ENCODE data around the gene MTMR3.

DNA sequence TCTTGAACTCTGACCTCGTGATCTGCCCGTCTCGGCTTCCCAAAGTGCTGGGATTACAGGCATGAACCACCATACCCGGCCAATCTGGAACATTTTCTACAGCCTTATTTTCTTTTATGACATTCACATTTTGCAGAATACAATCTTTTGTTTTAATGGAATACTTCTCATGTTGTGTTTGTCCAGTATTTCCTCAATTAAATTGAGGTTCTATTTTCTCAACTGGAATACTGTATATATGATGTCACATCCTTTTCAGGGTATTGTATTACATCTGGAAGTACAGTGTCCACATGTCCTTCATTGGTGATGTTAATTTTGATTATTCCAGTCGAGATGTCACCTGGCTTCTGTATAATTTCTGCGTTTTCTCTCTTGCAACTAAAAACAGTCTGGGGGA, 106.5 kb downstream of the MTMR3 start:
- no peak for TF ChIP-seq POLR2A (IDR thresholded peaks at IDR 0.05)
- TF ChIP-seq, protein P1, sequence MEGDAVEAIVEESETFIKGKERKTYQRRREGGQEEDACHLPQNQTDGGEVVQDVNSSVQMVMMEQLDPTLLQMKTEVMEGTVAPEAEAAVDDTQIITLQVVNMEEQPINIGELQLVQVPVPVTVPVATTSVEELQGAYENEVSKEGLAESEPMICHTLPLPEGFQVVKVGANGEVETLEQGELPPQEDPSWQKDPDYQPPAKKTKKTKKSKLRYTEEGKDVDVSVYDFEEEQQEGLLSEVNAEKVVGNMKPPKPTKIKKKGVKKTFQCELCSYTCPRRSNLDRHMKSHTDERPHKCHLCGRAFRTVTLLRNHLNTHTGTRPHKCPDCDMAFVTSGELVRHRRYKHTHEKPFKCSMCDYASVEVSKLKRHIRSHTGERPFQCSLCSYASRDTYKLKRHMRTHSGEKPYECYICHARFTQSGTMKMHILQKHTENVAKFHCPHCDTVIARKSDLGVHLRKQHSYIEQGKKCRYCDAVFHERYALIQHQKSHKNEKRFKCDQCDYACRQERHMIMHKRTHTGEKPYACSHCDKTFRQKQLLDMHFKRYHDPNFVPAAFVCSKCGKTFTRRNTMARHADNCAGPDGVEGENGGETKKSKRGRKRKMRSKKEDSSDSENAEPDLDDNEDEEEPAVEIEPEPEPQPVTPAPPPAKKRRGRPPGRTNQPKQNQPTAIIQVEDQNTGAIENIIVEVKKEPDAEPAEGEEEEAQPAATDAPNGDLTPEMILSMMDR (IDR thresholded peaks at IDR 0.05 in 4 of 5, conservative IDR thresholded peaks at IDR 0.05 in 1 of 5) = no peak

Measured in gastrocnemius medialis (tissue), 4 donors.